ENCODE data around the gene SCO2.
"Not testable (repeated sequence)": the region's sequence is repeated elsewhere in the genome, so short reads cannot be mapped to it uniquely, and the experiment has no call there.

DNA sequence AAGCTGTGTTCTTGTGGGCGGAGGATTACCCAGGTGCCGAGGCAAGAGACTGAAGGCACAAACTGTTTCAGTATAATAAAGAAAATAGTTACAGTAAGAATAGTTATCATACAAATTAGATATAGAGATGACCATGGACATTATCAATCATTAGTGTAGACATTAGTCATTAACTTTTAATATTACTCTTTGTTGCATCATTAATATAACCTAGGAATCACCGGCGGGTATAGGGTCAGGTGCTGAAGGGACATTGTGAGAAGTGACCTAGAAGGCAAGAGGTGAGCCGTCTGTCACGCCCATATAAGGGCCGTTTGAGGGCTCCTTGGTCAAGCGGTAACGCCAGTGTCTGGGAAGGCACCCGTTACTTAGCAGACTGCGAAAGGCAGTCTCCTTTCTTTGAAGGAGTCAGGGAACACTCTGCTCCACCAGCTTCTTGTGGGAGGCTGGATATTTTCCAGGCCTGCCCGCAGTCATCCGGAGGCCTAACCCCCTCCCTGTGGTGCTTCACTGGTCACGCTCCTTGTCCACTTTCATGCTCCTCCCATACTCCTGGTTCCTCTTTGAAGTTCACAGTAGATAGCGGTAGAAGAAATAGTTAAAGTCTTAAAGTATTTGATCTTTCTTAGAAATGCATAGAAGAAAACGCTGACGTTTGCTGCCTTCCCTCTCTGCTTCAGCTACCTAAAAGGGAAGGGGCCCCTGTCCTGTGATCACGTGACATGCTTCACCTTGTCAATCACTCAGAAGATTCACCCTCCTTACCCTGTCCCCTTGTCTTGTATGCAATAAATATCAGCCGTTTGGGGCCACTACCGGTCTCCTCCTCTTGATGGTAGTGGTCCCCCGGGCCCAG is 8.7 kb upstream of the SCO2 start:
- TF ChIP-seq, protein P1, sequence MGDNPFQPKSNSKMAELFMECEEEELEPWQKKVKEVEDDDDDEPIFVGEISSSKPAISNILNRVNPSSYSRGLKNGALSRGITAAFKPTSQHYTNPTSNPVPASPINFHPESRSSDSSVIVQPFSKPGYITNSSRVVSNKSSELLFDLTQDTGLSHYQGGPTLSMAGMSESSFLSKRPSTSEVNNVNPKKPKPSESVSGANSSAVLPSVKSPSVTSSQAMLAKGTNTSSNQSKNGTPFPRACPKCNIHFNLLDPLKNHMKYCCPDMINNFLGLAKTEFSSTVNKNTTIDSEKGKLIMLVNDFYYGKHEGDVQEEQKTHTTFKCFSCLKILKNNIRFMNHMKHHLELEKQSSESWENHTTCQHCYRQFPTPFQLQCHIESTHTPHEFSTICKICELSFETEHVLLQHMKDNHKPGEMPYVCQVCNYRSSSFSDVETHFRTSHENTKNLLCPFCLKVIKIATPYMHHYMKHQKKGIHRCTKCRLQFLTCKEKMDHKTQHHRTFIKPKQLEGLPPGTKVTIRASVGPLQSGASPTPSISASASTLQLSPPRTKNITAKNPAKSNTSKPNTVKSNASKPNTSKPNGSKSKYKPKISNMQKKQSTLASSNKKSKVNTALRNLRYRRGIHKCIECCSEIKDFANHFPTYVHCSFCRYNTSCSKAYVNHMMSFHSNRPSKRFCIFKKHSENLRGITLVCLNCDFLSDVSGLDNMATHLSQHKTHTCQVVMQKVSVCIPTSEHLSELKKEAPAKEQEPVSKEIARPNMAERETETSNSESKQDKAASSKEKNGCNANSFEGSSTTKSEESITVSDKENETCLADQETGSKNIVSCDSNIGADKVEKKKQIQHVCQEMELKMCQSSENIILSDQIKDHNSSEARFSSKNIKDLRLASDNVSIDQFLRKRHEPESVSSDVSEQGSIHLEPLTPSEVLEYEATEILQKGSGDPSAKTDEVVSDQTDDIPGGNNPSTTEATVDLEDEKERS (CRISPR knock-in tag; IDR thresholded peaks at IDR 0.05) = not testable (repeated sequence)
- TF ChIP-seq ZFP36 (IDR thresholded peaks at IDR 0.05; ENCODE audit: borderline replicate concordance, low read depth, low read length, partially characterized antibody) = not testable (repeated sequence)

Data from HepG2 (cell line).